HEK293 (cell line): ENCODE data around the gene TLE2.

Source experiments
- CTCF ChIP-seq: fragments of 450-650 bp; formaldehyde crosslinking; IDR thresholded peaks from 2 replicates; pipeline ENCODE4 v1.5.1; 2016; ENCODE audit warnings: missing biosample characterization, missing genetic modification characterization
- ELK4 ChIP-seq: IDR thresholded peaks from 2 replicates; pipeline ENCODE4 v1.6.1; 2011; ENCODE audit warnings: mild to moderate bottlenecking, low read depth, low read length, borderline replicate concordance
- GLIS2 ChIP-seq: fragments of 450-650 bp; formaldehyde crosslinking; IDR thresholded peaks from 2 replicates; pipeline ENCODE4 v1.5.1; 2016; ENCODE audit warnings: missing biosample characterization, missing genetic modification characterization
- INSM2 ChIP-seq: fragments of 450-650 bp; formaldehyde crosslinking; IDR thresholded peaks from 2 replicates; pipeline ENCODE4 v1.5.1; 2016; ENCODE audit warnings: missing biosample characterization, missing genetic modification characterization
- ZBTB10 ChIP-seq: fragments of 450-650 bp; formaldehyde crosslinking; IDR thresholded peaks from 2 replicates; pipeline ENCODE4 v1.5.1; 2016; ENCODE audit warnings: missing biosample characterization, missing genetic modification characterization
- ZBTB48 ChIP-seq: fragments of 450-650 bp; formaldehyde crosslinking; IDR thresholded peaks from 2 replicates; pipeline ENCODE4 v1.5.1; 2016; ENCODE audit warnings: missing biosample characterization, missing genetic modification characterization
- ZBTB49 ChIP-seq: fragments of 450-650 bp; formaldehyde crosslinking; IDR thresholded peaks from 2 replicates; pipeline ENCODE4 v1.5.1; 2016; ENCODE audit warnings: missing biosample characterization, missing genetic modification characterization, low read depth
- ZBTB7A ChIP-seq: fragments of 450-650 bp; formaldehyde crosslinking; IDR thresholded peaks from 2 replicates; pipeline ENCODE4 v1.5.1; 2016; ENCODE audit warnings: low read depth, missing biosample characterization, missing genetic modification characterization
- ZIC2 ChIP-seq: fragments of 450-650 bp; formaldehyde crosslinking; IDR thresholded peaks from 2 replicates; pipeline ENCODE4 v1.5.1; 2016; ENCODE audit warnings: missing biosample characterization, missing genetic modification characterization
- ZNF280C ChIP-seq: fragments of 450-650 bp; formaldehyde crosslinking; IDR thresholded peaks from 2 replicates; pipeline ENCODE4 v1.5.1; 2016; ENCODE audit warnings: missing biosample characterization, missing genetic modification characterization
- ZNF341 ChIP-seq: fragments of 450-650 bp; formaldehyde crosslinking; IDR thresholded peaks from 2 replicates; pipeline ENCODE4; 2016; ENCODE audit warnings: low read depth, missing biosample characterization, missing genetic modification characterization
- ZNF366 ChIP-seq: fragments of 450-650 bp; formaldehyde crosslinking; conservative IDR thresholded peaks from 2 replicates; pipeline ENCODE4 v1.5.1; 2016; ENCODE audit warnings: missing biosample characterization, missing genetic modification characterization
- ZNF423 ChIP-seq: fragments of 450-650 bp; formaldehyde crosslinking; IDR thresholded peaks from 2 replicates; pipeline ENCODE4 v1.5.1; 2016; ENCODE audit warnings: missing biosample characterization, missing genetic modification characterization
- ZNF449 ChIP-seq: fragments of 450-650 bp; formaldehyde crosslinking; IDR thresholded peaks from 2 replicates; pipeline ENCODE4 v1.5.1; 2017; ENCODE audit warnings: missing biosample characterization, mild to moderate bottlenecking, missing genetic modification characterization, moderate library complexity
- ZNF473 ChIP-seq: fragments of 450-650 bp; formaldehyde crosslinking; IDR thresholded peaks from 2 replicates; pipeline ENCODE4 v1.5.1; 2017; ENCODE audit warnings: missing biosample characterization, missing genetic modification characterization
- ZNF544 ChIP-seq: fragments of 450-650 bp; formaldehyde crosslinking; IDR thresholded peaks from 2 replicates; pipeline ENCODE4 v1.5.0; 2017; ENCODE audit warnings: missing biosample characterization, missing genetic modification characterization
- ZNF561 ChIP-seq: fragments of 450-650 bp; IDR thresholded peaks from 2 replicates; pipeline ENCODE4 v1.5.1; 2018; ENCODE audit warnings: missing biosample characterization, missing genetic modification characterization, borderline replicate concordance
- ZNF639 ChIP-seq: fragments of 450-650 bp; formaldehyde crosslinking; IDR thresholded peaks from 2 replicates; pipeline ENCODE4 v1.5.1; 2016; ENCODE audit warnings: missing biosample characterization, missing genetic modification characterization
- ZNF664 ChIP-seq: fragments of 450-650 bp; formaldehyde crosslinking; IDR thresholded peaks from 2 replicates; pipeline ENCODE4 v1.5.1; 2016; ENCODE audit warnings: missing biosample characterization, missing genetic modification characterization
- ZSCAN30 ChIP-seq: fragments of 450-650 bp; IDR thresholded peaks from 2 replicates; pipeline ENCODE4 v1.5.1; 2018; ENCODE audit warnings: missing biosample characterization, mild to moderate bottlenecking, missing genetic modification characterization, moderate library complexity

TLE2 gene

GRCh38 chr19:3061182-3062161 lies 32.4 kb upstream of the TLE2 start (continued):
- TF ChIP-seq ZNF639 (tag by site-specific recombination) (no peak), ZNF449 (tag by site-specific recombination) (no peak), ZNF280C (no peak), ZNF664 (tag by site-specific recombination) (no peak), GLIS2 (tag by site-specific recombination) (peak; percentile 94), ZIC2 (tag by site-specific recombination) (0 out of 2 replicates have a peak, but pooled peaks have one; percentile 20), ZNF544 (no peak), ZSCAN30 (tag by site-specific recombination) (no peak), ZNF366 (tag by site-specific recombination) (no peak), ZBTB7A (tag by site-specific recombination) (peak; percentile 59; the same call in 1 of the 2 replicates), ZBTB49 (tag by site-specific recombination) (no peak), ZNF423 (tag by site-specific recombination) (peak; percentile 69; the same call in 1 of the 2 replicates), ZNF341 (tag by site-specific recombination) (peak; percentile 80), ZNF473 (no peak), ZBTB10 (tag by site-specific recombination) (peak; percentile 81), ZBTB48 (tag by site-specific recombination) (0 out of 2 replicates have a peak, but pooled peaks have one; percentile 22), INSM2 (tag by site-specific recombination) (no peak), ZNF561 (tag by site-specific recombination) (peak; percentile 41; the same call in 1 of the 2 replicates), ELK4 (no peak), CTCF (peak; percentile 68)
